Liver (tissue), 9 donors: ENCODE results near the gene PRICKLE3. TPM values are rescaled to one million over a fixed set of nuclear protein-coding genes. Genes with fewer than 3 reads are reported as not detected.
"Not testable (repeated sequence)": the region's sequence is repeated elsewhere in the genome, so short reads cannot be mapped to it uniquely, and the experiment has no call there.

Experiments used
- DNase-seq: peaks from one replicate; pipeline ENCODE4 v3.0.0-alpha.2; 2017; ENCODE audit warnings: low spot score
- H3K27ac ChIP-seq, 2 donors: one replicate each; pipeline ENCODE4 v1.7.0; 2013; ENCODE audit warnings: inconsistent platforms in 2 of 2, low read length in 2 of 2, control low read depth in 1 of 2, low read depth in 1 of 2, mild to moderate bottlenecking in 1 of 2
- H3K27me3 ChIP-seq, 4 donors: one replicate each; pipeline versions ENCODE4 v1.6.1 to v1.7.0; 2013; ENCODE audit warnings: low read length in 3 of 4, inconsistent platforms in 1 of 4, mild to moderate bottlenecking in 1 of 4, moderate library complexity in 1 of 4; ENCODE audit not compliant: control insufficient read depth in 4 of 4, insufficient read depth in 4 of 4
- H3K36me3 ChIP-seq, 4 donors: one replicate each; pipeline versions ENCODE4 v1.6.1 to v1.7.0; 2013; ENCODE audit warnings: low read length in 3 of 4, mild to moderate bottlenecking in 3 of 4, low read depth in 1 of 4, moderate library complexity in 1 of 4; ENCODE audit not compliant: control insufficient read depth in 4 of 4, insufficient read depth in 3 of 4
- H3K4me1 ChIP-seq, 4 donors: one replicate each; pipeline versions ENCODE4 v1.6.1 to v1.7.0; 2013; ENCODE audit warnings: low read length in 3 of 4, mild to moderate bottlenecking in 3 of 4, moderate library complexity in 1 of 4; ENCODE audit not compliant: control insufficient read depth in 4 of 4, insufficient read depth in 4 of 4
- H3K4me3 ChIP-seq, 3 donors: one replicate each; pipeline versions ENCODE4 v1.6.1 to v1.7.0; 2013; ENCODE audit warnings: low read length in 3 of 3, control low read depth in 1 of 3, low read depth in 1 of 3, mild to moderate bottlenecking in 1 of 3
- H3K9ac ChIP-seq, 2 donors: one replicate each; pipeline ENCODE4 v1.7.0; 2013; ENCODE audit warnings: low read length in 2 of 2, mild to moderate bottlenecking in 2 of 2, moderate library complexity in 2 of 2, control low read depth in 1 of 2, low read depth in 1 of 2
- H3K9me3 ChIP-seq, 4 donors: one replicate each; pipeline versions ENCODE4 v1.6.1 to v1.7.0; 2013; ENCODE audit warnings: low read length in 3 of 4; ENCODE audit not compliant: control insufficient read depth in 4 of 4
- ATF3 ChIP-seq: IDR thresholded peaks from 2 replicates; pipeline ENCODE4 v1.6.1; 2016; ENCODE audit warnings: antibody characterized with exemption
- CTCF ChIP-seq: fragments of 150-350 bp; IDR thresholded peaks from 2 replicates; pipeline ENCODE4 v1.5.1; 2017; ENCODE audit warnings: improper control_type of control experiment, low read depth, low read length; ENCODE audit not compliant: missing input control
- EGR1 ChIP-seq, 2 donors: IDR thresholded peaks; 2 replicates each; pipeline ENCODE4 v1.6.1; 2016 to 2018; ENCODE audit warnings: antibody characterized with exemption in 2 of 2, low read depth in 2 of 2
- FOXA1 ChIP-seq: IDR thresholded peaks from 2 replicates; pipeline ENCODE4 v1.6.1; 2016; ENCODE audit warnings: antibody characterized with exemption
- FOXA2 ChIP-seq: IDR thresholded peaks from 2 replicates; pipeline ENCODE4 v1.6.1; 2016; ENCODE audit warnings: antibody characterized with exemption
- GABPA ChIP-seq, 2 donors: IDR thresholded peaks in 1 of 2; conservative IDR thresholded peaks in 1 of 2; 2 replicates each; pipeline ENCODE4 v1.6.1; 2016; ENCODE audit warnings: antibody characterized with exemption in 2 of 2, mild to moderate bottlenecking in 1 of 2, moderate library complexity in 1 of 2
- HNF4A ChIP-seq, 2 donors: conservative IDR thresholded peaks; 2 replicates each; pipeline ENCODE4 v1.6.1; 2016; ENCODE audit warnings: antibody characterized with exemption in 2 of 2, mild to moderate bottlenecking in 2 of 2
- HNF4G ChIP-seq: IDR thresholded peaks from 2 replicates; pipeline ENCODE4 v1.6.1; 2016; ENCODE audit warnings: antibody characterized with exemption
- JUND ChIP-seq, 2 donors: IDR thresholded peaks; 2 replicates each; pipeline ENCODE4 v1.6.1; 2016; ENCODE audit warnings: antibody characterized with exemption in 2 of 2
- RAD21 ChIP-seq, 2 donors: IDR thresholded peaks; 2 replicates each; pipeline ENCODE4 v1.6.1; 2016; ENCODE audit warnings: antibody characterized with exemption in 2 of 2, mild to moderate bottlenecking in 2 of 2
- RXRA ChIP-seq, 2 donors: IDR thresholded peaks; 2 replicates each; pipeline ENCODE4 v1.6.1; 2017 to 2018; ENCODE audit warnings: antibody characterized with exemption in 2 of 2, mild to moderate bottlenecking in 1 of 2
- SP1 ChIP-seq: IDR thresholded peaks from 2 replicates; pipeline ENCODE4 v1.6.1; 2018; ENCODE audit warnings: antibody characterized with exemption, mild to moderate bottlenecking
- TAF1 ChIP-seq: conservative IDR thresholded peaks from 2 replicates; pipeline ENCODE4 v1.6.1; 2016; ENCODE audit warnings: antibody characterized with exemption, mild to moderate bottlenecking
- YY1 ChIP-seq: IDR thresholded peaks from 2 replicates; pipeline ENCODE4 v1.6.1; 2016; ENCODE audit warnings: antibody characterized with exemption, mild to moderate bottlenecking
- WGBS: extraction: QIAGEN DNeasy Blood & Tissue Kit; methylation state at CpG from one replicate; pipeline ENCODE4 v1.1.7; 2013; 5-methylcytosine and 5-hydroxymethylcytosine counted together
- polyA plus RNA-seq, 2 donors: library from polyadenylated mRNA; stranded (reverse) in 1 of 2; unstranded in 1 of 2; fragments of 200-250 nt in 1 of 2; fragments of >200 nt in 1 of 2; fragmentation: Nextera tagmentation in 1 of 2; extraction: Ambion mirVana in 1 of 2; gene quantifications; one replicate each; pipeline versions ENCODE4 v1.2.1 to v1.2.3, GENCODE V29; 2013 to 2015
- total RNA-seq, 2 donors: library from RNA; depleted of rRNA; stranded (reverse); fragments of >200 nt; gene quantifications; one replicate each; pipeline ENCODE4 v1.2.3, GENCODE V29; 2014
- TF ChIP-seq, protein P1 (sequence below): IDR thresholded peaks from 2 replicates; pipeline ENCODE4 v1.6.1; 2016; ENCODE audit warnings: antibody characterized with exemption
- TF ChIP-seq, protein P2 (sequence below): IDR thresholded peaks from 2 replicates; pipeline ENCODE4 v1.6.1; 2016; ENCODE audit warnings: antibody characterized with exemption
- TF ChIP-seq, protein P3 (sequence below): IDR thresholded peaks from 2 replicates; pipeline ENCODE4 v1.6.1; 2016; ENCODE audit warnings: antibody characterized with exemption, mild to moderate bottlenecking
- donor health status: healthy.
- donor health status: healthy.
- donor health status: healthy.
- donor health status: healthy.
- donor health status: healthy.

The PRICKLE3 gene
- total and polyA plus RNA-seq, 4 donors = 2.1 to 6.5 (median 2.9) TPM

DNA sequence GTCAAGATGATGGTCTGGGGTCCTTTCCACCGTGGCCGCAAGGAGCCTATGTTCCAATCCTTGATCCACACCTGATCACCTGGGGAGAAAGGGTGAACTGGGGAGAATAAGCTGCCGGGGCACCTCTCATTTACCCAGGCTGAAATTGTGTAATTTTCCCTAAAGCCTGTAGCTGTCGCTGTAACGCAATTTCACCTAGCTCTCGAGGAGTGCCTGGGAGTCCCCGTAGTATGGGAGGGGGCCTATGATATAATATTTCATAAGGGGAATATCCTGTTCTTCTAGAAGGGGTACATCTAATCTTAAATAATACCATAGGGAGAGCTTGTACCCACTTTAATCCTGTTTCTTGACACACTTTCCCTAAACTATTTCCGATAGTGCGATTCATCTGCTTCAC lies 43.9 kb downstream of the PRICKLE3 start:
- peak; percentile 60 to 62 for TF ChIP-seq RAD21 (IDR thresholded peaks at IDR 0.05)
- peak; percentile 36 for TF ChIP-seq CTCF
- not testable (repeated sequence) for H3K4me3 ChIP-seq, H3K36me3 ChIP-seq, H3K4me1 ChIP-seq, DNase-seq, H3K27me3 ChIP-seq, H3K9ac ChIP-seq, H3K27ac ChIP-seq, H3K9me3 ChIP-seq
- 34% methylated on average over 9 of the region's 9 CpGs for WGBS

DNA sequence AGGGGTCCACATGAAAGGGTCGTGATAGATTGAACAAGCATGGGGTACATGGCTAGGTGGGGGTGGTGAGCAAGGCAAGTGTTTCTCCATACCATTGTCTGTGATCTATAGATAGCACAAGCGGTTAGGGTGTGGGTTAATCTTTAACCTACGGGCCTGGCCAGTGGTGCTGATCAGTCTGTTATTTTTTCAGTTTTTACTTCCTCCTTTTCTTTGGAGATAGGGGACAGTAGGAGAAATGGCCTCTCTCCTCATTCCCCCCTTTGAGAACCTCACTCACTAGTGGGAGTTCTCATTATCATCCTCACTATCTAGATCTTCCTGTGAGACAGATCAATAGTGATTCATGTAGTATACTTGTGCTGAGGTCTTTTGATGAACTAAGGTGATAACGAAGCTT lies 46.5 kb downstream of the PRICKLE3 start:
- Histone ChIP-seq H3K36me3 (no peaks in the 10 kb centered on the region), H3K27me3 (no peaks in the 10 kb centered on the region), H3K4me3 (no peak overlapping the region), H3K9me3 (peaks cover 0 to 3% (median 0%) of the 10 kb centered on the region in 4 donors), H3K9ac (no peak overlapping the region), H3K27ac (no peak overlapping the region), H3K4me1 (no peaks in the 10 kb centered on the region)
- no peak for DNase-seq
- TF ChIP-seq CTCF (no peak), EGR1 (IDR thresholded peaks at IDR 0.05; ENCODE audit: low read depth in 2 of 2) (no peak), JUND (IDR thresholded peaks at IDR 0.05) (no peak), RAD21 (IDR thresholded peaks at IDR 0.05) (no peak), GABPA (IDR thresholded peaks at IDR 0.05 in 1 of 2, conservative IDR thresholded peaks at IDR 0.05 in 1 of 2) (no peak), HNF4G (no peak), ATF3 (no peak), YY1 (no peak), TAF1 (no peak), FOXA2 (no peak), HNF4A (conservative IDR thresholded peaks at IDR 0.05) (no peak), RXRA (IDR thresholded peaks at IDR 0.05) (no peak), SP1 (no peak), FOXA1 (no peak)
- TF ChIP-seq, protein P1, sequence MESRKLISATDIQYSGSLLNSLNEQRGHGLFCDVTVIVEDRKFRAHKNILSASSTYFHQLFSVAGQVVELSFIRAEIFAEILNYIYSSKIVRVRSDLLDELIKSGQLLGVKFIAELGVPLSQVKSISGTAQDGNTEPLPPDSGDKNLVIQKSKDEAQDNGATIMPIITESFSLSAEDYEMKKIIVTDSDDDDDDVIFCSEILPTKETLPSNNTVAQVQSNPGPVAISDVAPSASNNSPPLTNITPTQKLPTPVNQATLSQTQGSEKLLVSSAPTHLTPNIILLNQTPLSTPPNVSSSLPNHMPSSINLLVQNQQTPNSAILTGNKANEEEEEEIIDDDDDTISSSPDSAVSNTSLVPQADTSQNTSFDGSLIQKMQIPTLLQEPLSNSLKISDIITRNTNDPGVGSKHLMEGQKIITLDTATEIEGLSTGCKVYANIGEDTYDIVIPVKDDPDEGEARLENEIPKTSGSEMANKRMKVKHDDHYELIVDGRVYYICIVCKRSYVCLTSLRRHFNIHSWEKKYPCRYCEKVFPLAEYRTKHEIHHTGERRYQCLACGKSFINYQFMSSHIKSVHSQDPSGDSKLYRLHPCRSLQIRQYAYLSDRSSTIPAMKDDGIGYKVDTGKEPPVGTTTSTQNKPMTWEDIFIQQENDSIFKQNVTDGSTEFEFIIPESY = no peak
- TF ChIP-seq, protein P2, sequence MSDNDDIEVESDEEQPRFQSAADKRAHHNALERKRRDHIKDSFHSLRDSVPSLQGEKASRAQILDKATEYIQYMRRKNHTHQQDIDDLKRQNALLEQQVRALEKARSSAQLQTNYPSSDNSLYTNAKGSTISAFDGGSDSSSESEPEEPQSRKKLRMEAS = no peak
- TF ChIP-seq, protein P3, sequence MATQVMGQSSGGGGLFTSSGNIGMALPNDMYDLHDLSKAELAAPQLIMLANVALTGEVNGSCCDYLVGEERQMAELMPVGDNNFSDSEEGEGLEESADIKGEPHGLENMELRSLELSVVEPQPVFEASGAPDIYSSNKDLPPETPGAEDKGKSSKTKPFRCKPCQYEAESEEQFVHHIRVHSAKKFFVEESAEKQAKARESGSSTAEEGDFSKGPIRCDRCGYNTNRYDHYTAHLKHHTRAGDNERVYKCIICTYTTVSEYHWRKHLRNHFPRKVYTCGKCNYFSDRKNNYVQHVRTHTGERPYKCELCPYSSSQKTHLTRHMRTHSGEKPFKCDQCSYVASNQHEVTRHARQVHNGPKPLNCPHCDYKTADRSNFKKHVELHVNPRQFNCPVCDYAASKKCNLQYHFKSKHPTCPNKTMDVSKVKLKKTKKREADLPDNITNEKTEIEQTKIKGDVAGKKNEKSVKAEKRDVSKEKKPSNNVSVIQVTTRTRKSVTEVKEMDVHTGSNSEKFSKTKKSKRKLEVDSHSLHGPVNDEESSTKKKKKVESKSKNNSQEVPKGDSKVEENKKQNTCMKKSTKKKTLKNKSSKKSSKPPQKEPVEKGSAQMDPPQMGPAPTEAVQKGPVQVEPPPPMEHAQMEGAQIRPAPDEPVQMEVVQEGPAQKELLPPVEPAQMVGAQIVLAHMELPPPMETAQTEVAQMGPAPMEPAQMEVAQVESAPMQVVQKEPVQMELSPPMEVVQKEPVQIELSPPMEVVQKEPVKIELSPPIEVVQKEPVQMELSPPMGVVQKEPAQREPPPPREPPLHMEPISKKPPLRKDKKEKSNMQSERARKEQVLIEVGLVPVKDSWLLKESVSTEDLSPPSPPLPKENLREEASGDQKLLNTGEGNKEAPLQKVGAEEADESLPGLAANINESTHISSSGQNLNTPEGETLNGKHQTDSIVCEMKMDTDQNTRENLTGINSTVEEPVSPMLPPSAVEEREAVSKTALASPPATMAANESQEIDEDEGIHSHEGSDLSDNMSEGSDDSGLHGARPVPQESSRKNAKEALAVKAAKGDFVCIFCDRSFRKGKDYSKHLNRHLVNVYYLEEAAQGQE = no peak
- WGBS = 81% methylated on average over 4 of the region's 4 CpGs
